Measurements from ENCODE around the gene HOXA5. TPM values are rescaled to one million over a fixed set of nuclear protein-coding genes. Genes with fewer than 3 reads are reported as not detected.
A peak's percentile ranks its signal among the peaks of the same experiment; 100 is the strongest.

Gene HOXA5
- 0.79 and 0.81 TPM in 2 replicates for total RNA-seq (2014; rRNA removed; shearing (Covaris generic))

- DNase-seq (ENCODE audit: low read depth in 1 of 2, low spot score in 2 of 2) = peak; percentile 76 to 77
- H3K4me3 ChIP-seq = peak within 1 kb of the TSS; percentile 48
These were observed at the start of gene HOXA5 for GRCh38 chr7:27143023-27143949. Gene HOXA5, minus strand, starts transcription at chr7:27143681. Its CDS starts 74 bp downstream, at chr7:27143607.

DNA sequence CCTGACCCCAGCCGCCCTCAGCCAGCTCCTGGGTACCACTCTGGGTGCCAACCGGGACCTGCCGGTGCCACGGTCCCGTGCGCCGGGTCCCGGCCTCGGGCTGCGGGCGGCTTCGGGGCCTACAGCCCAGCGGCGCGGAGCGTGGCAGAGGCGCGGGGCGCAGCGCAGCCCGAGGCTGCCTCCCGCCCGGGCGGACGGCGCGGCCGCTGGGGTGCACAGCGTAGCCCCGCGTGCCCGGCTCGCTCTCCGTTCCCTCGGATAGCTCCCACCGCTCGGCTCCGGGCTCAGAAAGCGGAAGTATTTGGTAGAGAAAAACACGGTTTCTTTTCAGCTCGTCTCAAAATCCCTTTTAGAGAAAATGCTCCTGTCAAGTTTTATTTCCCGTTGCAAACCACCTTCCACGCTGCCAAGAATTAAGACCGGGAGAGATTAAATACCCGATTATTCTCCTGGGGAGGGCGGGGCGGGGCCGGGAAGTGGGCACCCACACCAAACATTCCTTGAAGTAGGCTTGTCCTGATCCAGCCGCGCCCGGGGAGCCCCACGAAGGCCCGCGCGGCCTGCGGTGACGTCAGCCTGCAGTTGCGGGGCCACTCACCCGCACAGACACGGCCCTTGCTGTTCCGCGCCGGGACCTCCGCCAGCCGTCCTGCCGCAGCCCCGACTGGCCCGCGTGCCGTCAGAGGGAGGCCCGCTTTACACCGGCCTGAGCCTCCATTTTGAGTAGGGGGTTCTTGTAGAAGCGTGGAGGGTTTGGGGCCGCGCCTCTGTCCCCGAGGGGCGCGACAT is 49.3 kb upstream of the HOXA5 start:
- no peaks in the 10 kb centered on the region for H3K27me3 ChIP-seq (replicated peaks)
- H3K4me1 ChIP-seq (replicated peaks) = peaks cover 48% of the 10 kb centered on the region
- H3K36me3 ChIP-seq = peaks cover 5% of the 10 kb centered on the region
- H3K27ac ChIP-seq = peak overlapping the region; percentile 47
- DNase-seq (ENCODE audit: low read depth in 1 of 2, low spot score in 2 of 2) = peak; percentile 42 to 44
- no peaks in the 10 kb centered on the region for H3K9me3 ChIP-seq (replicated peaks)
- H3K4me3 ChIP-seq = peak overlapping the region; percentile 29

More at GRCh38 chr7:27143023-27143949, at the start of gene HOXA5:
- Histone ChIP-seq H3K4me1 (replicated peaks) (peaks cover 44% of the 10 kb centered on the region), H3K27me3 (replicated peaks) (no peaks in the 10 kb centered on the region), H3K9me3 (replicated peaks) (no peaks in the 10 kb centered on the region), H3K36me3 (peaks cover 12% of the 10 kb centered on the region), H3K27ac (peak within 1 kb of the TSS; percentile 4; the same call in 1 of the 2 replicates)

- peaks cover 5% of the 10 kb centered on the region for H3K36me3 ChIP-seq
- peaks cover 56% of the 10 kb centered on the region for H3K4me1 ChIP-seq (replicated peaks)
- H3K27me3 ChIP-seq (replicated peaks) = no peaks in the 10 kb centered on the region
- H3K9me3 ChIP-seq (replicated peaks) = no peaks in the 10 kb centered on the region
- peak; percentile 45 to 47 for DNase-seq (ENCODE audit: low read depth in 1 of 2, low spot score in 2 of 2)
- peak overlapping the region; percentile 47 for H3K27ac ChIP-seq
- H3K4me3 ChIP-seq = peak overlapping the region; percentile 29
These were observed 48.5 kb upstream of the HOXA5 start for GRCh38 chr7:27191833-27192545.

GRCh38 chr7:27191161-27191731 is 47.8 kb upstream of the HOXA5 start:
- Histone ChIP-seq H3K27me3 (replicated peaks) (no peaks in the 10 kb centered on the region), H3K36me3 (peaks cover 5% of the 10 kb centered on the region), H3K4me3 (no peak overlapping the region), H3K9me3 (replicated peaks) (no peaks in the 10 kb centered on the region), H3K27ac (no peak overlapping the region), H3K4me1 (replicated peaks) (peaks cover 61% of the 10 kb centered on the region)
- DNase-seq (ENCODE audit: low read depth in 1 of 2, low spot score in 2 of 2) = peak in 1 of 2 experiments; percentile 35

GRCh38 chr7:27189997-27190748 is 46.7 kb upstream of the HOXA5 start:
- no peak for DNase-seq (ENCODE audit: low read depth in 1 of 2, low spot score in 2 of 2)
- Histone ChIP-seq H3K36me3 (peaks cover 5% of the 10 kb centered on the region), H3K9me3 (replicated peaks) (no peaks in the 10 kb centered on the region), H3K27ac (no peak overlapping the region), H3K27me3 (replicated peaks) (no peaks in the 10 kb centered on the region), H3K4me3 (no peak overlapping the region), H3K4me1 (replicated peaks) (peaks cover 66% of the 10 kb centered on the region)

DNA sequence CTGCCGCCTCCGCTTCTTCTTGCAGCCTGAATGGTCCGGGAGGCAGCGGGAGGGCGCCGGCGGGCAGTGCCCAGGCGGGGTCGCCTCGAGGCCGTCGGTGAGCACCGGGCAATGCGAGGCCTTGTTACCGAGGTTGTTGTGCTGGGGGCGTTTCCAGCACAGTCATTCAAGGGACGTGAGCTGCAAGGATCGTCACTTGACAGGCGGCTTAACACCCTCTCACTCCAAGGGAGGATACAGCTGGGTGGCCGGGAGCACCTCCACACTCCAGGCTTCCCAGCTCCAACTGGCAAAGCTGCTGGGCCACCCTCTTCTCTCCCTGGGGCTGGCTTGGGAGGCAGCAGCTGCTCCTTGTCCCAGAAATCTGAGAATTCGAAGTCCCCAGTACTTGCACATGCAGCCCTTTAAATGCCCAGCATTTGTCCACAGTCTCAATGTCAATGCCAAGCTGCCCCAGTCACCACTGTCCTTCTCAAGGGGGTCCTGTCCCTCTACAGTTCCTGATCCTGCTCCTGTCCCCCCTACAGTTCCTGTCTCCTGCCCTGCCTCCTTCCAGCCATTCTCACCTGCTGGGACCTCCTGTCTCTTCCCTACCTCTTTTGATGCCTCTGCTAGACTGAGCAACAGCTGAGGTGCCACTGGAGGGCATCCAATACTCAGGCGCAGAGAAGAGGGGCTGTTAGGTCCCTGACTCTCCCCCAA is 46.0 kb upstream of the HOXA5 start:
- peaks cover 65% of the 10 kb centered on the region for H3K4me1 ChIP-seq (replicated peaks)
- no peaks in the 10 kb centered on the region for H3K9me3 ChIP-seq (replicated peaks)
- H3K4me3 ChIP-seq = peak overlapping the region; percentile 41
- H3K27ac ChIP-seq = peak overlapping the region; percentile 85
- peaks cover 6% of the 10 kb centered on the region; the same call in 1 of the 2 replicates for H3K36me3 ChIP-seq
- H3K27me3 ChIP-seq (replicated peaks) = no peaks in the 10 kb centered on the region
- peak in 1 of 2 experiments; percentile 66 for DNase-seq (ENCODE audit: low read depth in 1 of 2, low spot score in 2 of 2)

DNA sequence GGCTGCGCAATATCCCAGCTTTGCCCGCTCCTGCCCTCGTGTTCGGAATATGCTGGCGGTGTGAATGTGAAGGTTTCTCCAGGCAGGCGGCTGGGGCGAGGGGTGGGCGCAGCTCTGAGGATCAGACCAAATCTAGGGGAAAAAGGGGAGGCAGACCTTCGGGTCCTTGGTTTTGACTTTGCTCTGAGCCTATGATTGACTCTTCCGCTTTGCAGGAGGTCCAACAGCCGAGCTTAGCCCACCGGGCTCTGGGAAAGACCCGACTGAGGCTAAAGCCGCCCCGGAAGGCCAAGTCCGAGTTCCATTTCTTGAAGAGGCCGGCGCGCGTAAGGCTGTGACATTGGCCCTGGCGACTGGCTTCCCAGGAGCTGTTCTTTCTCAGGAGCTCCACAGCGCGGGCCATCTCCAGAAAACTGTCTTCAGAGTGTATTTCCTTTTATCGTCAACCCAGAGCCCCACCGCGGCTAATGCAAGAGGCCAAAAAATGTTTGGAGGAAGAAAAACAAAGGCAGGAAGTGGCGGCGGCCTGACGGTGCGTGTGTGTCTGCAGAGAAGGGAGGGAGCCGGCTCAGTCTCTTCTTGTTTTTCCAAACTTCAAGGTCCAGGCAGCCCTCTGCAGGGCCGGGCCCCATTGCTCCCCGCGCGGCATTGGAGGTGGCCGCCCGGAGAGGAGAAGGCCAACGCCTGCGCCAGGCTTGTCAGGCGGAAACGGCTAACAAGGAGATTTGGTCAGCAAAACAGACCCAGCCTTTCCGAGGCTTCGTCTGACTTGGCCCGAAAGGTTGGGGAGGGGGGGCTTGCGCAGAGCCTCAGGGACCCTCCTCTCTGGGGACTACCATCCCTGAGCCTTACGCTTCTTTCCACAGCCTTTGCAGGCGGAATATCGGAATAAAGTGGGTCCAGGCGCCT is 45.2 kb upstream of the HOXA5 start:
- Histone ChIP-seq H3K4me1 (replicated peaks) (peaks cover 65% of the 10 kb centered on the region), H3K36me3 (peaks cover 6% of the 10 kb centered on the region; the same call in 1 of the 2 replicates), H3K27ac (peak overlapping the region; percentile 85), H3K9me3 (replicated peaks) (no peaks in the 10 kb centered on the region), H3K4me3 (peak overlapping the region; percentile 41), H3K27me3 (replicated peaks) (no peaks in the 10 kb centered on the region)
- DNase-seq (ENCODE audit: low read depth in 1 of 2, low spot score in 2 of 2) = peak; percentile 82 to 88

- peak; percentile 72 to 83 for DNase-seq (ENCODE audit: low read depth in 1 of 2, low spot score in 2 of 2)
- 0 out of 2 replicates have a peak, but pooled peaks cover 6% of the 10 kb centered on the region for H3K36me3 ChIP-seq
- no peaks in the 10 kb centered on the region for H3K27me3 ChIP-seq (replicated peaks)
- H3K9me3 ChIP-seq (replicated peaks) = no peaks in the 10 kb centered on the region
- peak overlapping the region; percentile 85 for H3K27ac ChIP-seq
- H3K4me1 ChIP-seq (replicated peaks) = peaks cover 71% of the 10 kb centered on the region
- H3K4me3 ChIP-seq = peak overlapping the region; percentile 41
These were observed 44.2 kb upstream of the HOXA5 start for GRCh38 chr7:27187475-27188385.

GRCh38 chr7:27186668-27187474 is 43.4 kb upstream of the HOXA5 start:
- Histone ChIP-seq H3K27me3 (replicated peaks) (no peaks in the 10 kb centered on the region), H3K9me3 (replicated peaks) (no peaks in the 10 kb centered on the region), H3K4me3 (peak overlapping the region; percentile 65), H3K36me3 (peaks cover 14% of the 10 kb centered on the region), H3K27ac (peak overlapping the region; percentile 85), H3K4me1 (replicated peaks) (peaks cover 74% of the 10 kb centered on the region)
- peak in 1 of 2 experiments; percentile 76 for DNase-seq (ENCODE audit: low read depth in 1 of 2, low spot score in 2 of 2)
